ENCODE measurements around the gene PTPRB.

PTPRB gene

DNA sequence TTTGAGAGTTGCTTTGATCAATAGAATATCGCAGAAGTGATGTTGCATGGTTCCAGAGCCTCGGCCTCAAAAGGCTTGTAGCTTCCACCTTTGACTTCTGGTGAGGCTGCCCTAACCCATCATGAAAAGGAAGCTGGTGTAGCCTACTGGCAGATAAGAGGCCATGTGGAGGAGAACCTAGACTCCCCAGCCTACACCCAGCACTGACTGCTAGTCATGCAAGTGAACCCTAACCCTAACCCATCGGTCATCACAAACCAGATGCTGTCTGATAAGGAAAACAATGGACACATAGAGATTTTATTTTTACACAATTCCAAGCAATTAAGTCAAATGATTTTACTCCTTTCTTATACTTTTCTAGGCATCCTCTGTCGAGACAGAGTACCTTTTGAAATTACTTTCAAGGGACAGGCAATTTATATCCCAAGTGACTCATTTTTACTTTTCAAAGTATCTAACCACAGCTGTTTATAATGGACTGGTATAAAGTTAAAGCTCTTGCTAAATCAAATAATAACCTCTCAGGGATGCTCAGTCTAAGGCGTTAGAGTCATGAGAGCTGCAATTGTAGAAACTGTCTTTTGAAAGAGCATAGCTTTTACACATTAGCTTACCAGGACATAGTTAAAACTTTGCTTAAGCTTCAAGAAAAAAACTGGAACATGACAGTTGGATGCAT is 17.6 kb downstream of the PTPRB start:
- DNase-seq, result no peak
- TF ChIP-seq, protein P1, sequence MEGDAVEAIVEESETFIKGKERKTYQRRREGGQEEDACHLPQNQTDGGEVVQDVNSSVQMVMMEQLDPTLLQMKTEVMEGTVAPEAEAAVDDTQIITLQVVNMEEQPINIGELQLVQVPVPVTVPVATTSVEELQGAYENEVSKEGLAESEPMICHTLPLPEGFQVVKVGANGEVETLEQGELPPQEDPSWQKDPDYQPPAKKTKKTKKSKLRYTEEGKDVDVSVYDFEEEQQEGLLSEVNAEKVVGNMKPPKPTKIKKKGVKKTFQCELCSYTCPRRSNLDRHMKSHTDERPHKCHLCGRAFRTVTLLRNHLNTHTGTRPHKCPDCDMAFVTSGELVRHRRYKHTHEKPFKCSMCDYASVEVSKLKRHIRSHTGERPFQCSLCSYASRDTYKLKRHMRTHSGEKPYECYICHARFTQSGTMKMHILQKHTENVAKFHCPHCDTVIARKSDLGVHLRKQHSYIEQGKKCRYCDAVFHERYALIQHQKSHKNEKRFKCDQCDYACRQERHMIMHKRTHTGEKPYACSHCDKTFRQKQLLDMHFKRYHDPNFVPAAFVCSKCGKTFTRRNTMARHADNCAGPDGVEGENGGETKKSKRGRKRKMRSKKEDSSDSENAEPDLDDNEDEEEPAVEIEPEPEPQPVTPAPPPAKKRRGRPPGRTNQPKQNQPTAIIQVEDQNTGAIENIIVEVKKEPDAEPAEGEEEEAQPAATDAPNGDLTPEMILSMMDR (IDR thresholded peaks at IDR 0.05), result no peak
- H3K4me1 ChIP-seq, result no peaks in the 10 kb centered on the region
- H3K36me3 ChIP-seq, result no peaks in the 10 kb centered on the region
- H3K27me3 ChIP-seq, result no peaks in the 10 kb centered on the region
- H3K27ac ChIP-seq, result no peak overlapping the region
- H3K4me3 ChIP-seq, result no peak overlapping the region
- intact Hi-C loops (cut with DNase I; ENCODE audit: low total_unique reads), result no loop called here
- H3K9me3 ChIP-seq, result no peaks in the 10 kb centered on the region

DNA sequence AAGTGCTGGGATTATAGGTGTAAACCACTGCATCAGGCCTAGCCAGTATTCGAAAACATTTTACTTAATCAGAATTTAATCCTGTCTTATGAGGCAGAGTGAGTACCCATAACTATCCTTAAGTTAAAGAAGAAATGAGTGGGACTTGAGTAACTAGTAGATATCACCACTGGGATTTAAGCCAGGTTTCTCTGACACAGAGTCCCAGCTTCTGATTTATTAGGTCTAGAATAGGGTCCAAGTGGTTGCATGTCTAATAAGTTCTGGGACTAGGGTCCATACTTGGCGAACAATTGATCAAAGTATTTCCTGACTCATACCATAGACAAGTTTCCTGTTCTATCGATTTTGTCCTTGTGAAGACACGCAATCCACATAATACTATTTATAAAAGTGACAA is 18.9 kb downstream of the PTPRB start:
- no peaks in the 10 kb centered on the region for H3K9me3 ChIP-seq
- TF ChIP-seq, protein P1 (IDR thresholded peaks at IDR 0.05), result no peak
- no peak for DNase-seq
- H3K4me3 ChIP-seq, result no peak overlapping the region
- no peaks in the 10 kb centered on the region for H3K27me3 ChIP-seq
- H3K27ac ChIP-seq, result no peak overlapping the region
- H3K4me1 ChIP-seq, result no peaks in the 10 kb centered on the region
- no peaks in the 10 kb centered on the region for H3K36me3 ChIP-seq
- intact Hi-C loops (cut with DNase I; ENCODE audit: low total_unique reads), result no loop called here

DNA sequence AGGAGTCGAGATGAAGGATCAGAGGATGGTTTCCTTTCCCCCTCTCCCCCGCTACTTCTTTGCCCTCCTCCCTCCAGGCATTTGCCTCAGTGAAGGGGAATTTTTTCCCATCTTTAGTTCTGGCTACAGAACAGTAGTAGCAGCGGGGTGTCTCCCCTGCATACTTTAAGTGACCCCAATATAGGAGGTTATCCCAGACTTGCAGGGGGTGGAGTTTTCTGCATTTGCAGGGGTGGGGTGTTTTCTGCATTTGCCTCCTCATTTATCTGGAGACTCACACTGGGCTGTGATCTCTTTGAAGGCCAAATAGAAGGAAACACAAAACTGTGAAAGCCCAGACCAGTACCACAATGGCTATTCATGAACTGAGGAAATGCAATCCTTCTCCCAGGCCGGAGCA is 19.8 kb downstream of the PTPRB start:
- no peak for DNase-seq
- intact Hi-C loops (cut with DNase I; ENCODE audit: low total_unique reads), result no loop called here
- Histone ChIP-seq H3K9me3 (no peaks in the 10 kb centered on the region), H3K4me1 (no peaks in the 10 kb centered on the region), H3K4me3 (no peak overlapping the region), H3K36me3 (no peaks in the 10 kb centered on the region), H3K27ac (no peak overlapping the region), H3K27me3 (no peaks in the 10 kb centered on the region)
- TF ChIP-seq, protein P1 (IDR thresholded peaks at IDR 0.05), result no peak

DNA sequence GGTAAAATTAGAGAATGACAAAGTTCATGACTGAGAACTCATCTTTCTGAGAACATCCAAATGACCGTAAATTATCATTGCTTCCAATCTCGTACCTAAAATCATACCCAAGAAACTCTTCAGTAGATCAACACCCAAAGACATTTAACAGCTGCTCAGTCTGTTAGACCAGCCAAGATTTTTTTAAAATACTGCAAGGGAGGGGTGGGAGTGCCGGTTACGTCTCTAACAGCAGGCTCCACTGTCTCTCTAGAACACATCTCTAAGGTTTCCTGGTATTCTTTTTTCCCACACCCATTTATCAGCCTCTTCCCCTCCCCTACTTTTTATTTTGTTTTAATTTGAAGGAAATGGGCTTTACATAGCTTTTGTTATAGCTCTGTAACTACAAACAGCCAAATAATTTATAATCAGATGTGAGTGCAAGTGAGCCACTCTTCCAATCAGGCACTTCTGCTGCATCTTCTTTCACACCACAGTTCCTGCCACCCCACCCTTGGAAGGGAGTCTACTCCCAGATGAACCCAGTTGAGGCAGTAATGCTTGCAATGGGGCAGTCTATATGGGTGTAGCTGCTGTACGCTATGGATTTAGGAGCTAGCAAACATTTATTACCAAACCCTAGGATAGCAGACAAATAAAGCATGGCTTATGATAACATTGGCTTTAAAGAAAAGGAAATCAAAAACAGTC is 21.9 kb downstream of the PTPRB start:
- intact Hi-C loops (cut with DNase I; ENCODE audit: low total_unique reads), result no loop called here
- TF ChIP-seq, protein P1 (IDR thresholded peaks at IDR 0.05), result no peak
- no peaks in the 10 kb centered on the region for H3K36me3 ChIP-seq
- no peaks in the 10 kb centered on the region for H3K9me3 ChIP-seq
- H3K27me3 ChIP-seq, result no peaks in the 10 kb centered on the region
- no peak overlapping the region for H3K27ac ChIP-seq
- H3K4me3 ChIP-seq, result no peak overlapping the region
- H3K4me1 ChIP-seq, result no peaks in the 10 kb centered on the region
- DNase-seq, result no peak

DNA sequence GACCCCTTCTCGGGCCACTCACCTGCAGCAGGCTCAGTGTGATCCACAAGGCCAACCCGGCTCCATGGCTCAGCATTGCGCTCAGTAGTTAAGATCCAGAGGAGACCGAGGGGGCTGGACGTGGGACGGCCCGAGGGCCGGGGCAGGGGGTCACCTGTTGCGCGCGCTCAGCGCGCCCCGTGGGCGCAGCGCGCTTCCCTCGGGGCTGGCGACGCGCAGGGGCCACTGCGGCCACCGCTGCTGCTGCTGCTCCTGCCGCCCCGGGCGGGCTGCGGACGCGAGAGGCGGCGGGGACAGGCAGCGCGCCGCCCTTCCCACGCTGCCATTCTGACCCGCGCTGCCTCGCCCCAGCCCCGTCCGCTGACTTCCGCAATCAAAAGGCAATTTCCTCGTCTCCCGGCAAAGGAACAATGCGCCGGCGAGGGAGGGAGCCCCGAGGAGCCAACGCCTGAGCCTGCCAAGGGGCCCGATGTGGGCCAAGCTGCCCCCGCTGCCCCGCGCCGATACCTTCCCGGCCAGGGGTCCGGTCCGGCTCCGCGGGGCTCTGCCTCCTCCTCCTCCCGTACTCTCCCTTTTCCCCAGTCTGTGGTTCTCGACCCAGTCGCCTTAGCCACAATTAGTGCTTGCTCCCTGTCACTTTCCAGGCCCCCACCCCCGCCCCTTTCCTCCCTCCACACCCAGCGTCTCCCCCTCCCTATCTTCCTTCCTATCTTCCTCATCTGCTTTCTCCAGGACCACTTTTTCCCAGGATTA is 27.3 kb downstream of the PTPRB start:
- H3K27ac ChIP-seq, result peak overlapping the region in 1 of 2 donors; percentile 11
- H3K27me3 ChIP-seq, result peaks cover 0 to 6% of the 10 kb centered on the region in 2 donors
- TF ChIP-seq, protein P1 (IDR thresholded peaks at IDR 0.05), result no peak
- H3K4me1 ChIP-seq, result peaks cover 0 to 12% (median 8%) of the 10 kb centered on the region in 4 donors
- H3K4me3 ChIP-seq, result peak overlapping the region; percentile 46 to 59
- H3K9me3 ChIP-seq, result no peaks in the 10 kb centered on the region
- DNase-seq, result peak; percentile 37 to 69
- intact Hi-C loops (cut with DNase I; ENCODE audit: low total_unique reads), result no loop called here
- H3K36me3 ChIP-seq, result no peaks in the 10 kb centered on the region
